UCSD-AML1 (cell line): Measurements from ENCODE around the gene RGMB.
"Not testable (repeated sequence)": the region's sequence is repeated elsewhere in the genome, so short reads cannot be mapped to it uniquely, and the experiment has no call there.

ENCODE experiments used
- DNase-seq: peaks from one replicate; lab custom pipeline; 2025; ENCODE audit not compliant: unreplicated experiment; lab: John Stamatoyannopoulos, UW

RGMB gene

DNA sequence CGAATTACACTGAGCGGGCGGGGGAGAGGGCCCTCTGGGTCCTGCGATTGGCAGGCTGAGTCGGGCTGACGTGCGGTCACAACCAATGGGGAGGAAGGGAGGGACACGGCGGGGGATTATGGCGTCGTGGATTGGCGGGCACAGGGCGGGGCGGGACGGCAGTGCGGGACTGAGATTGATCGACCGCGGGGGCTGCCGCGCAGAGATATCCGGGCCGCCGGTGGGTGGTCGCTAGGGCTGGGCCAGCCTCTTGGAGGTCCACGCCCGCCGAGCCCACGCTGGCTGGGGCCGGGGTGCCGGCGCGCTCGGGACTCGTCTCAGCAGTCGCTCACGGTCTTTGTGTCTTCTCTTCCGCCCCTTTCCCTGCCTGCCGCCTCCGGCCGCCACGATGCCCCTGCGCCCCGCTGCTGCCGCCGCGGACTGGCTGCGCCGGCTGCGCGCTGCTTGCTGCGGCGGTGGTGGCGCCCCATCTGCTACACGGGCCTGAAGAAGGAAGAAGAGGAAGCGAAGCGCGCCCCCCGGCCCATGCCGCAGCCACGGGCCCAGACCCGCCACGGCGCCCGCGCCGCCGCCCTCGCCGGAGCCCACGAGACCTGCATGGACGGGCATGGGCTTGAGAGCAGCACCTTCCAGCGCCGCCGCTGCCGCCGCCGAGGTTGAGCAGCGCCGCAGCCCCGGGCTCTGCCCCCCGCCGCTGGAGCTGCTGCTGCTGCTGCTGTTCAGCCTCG, at the start of gene RGMB:
RGMB (plus strand) TSS at position 200 of the 728 bp plus-strand sequence; CDS start at position 608, 408 bp downstream.
- no peak for DNase-seq

DNA sequence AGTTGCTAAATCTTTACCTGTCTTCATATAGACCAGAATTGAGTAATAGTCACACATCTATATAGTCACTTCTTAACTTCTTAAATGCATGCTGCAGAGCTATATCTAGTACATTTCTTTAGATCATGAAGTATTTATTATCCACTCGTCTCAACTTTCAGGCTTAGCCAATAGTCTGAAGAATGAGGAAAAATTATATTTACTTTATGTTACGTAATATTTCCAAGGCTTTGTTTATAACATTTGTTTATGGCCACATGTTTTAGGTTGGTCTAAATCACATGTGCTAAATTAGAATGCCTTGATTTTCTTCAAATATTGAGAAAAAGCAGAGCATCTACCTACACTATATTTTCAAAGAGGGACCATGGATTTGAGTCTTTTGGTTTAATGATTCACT, 47.2 kb upstream of the RGMB start:
- DNase-seq = no peak

DNA sequence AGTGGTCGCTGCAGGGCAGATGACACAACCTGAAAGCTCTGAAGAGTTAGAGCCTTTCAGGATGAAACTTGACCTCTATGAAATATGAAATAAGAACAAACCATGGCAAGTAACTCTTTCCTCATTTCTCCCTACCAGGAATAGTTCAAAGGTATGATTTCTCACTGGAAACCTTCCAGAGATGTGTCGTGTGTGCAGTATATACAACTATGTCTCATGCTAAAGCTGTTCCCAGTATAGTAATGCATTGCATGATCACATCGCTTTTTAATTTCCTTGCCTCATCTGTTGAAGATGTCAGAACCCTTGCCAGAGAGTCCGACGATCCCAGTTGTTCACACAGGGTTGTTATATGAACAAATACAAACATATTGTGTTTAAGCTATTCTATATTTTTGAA, 45.8 kb upstream of the RGMB start:
- DNase-seq = no peak

DNA sequence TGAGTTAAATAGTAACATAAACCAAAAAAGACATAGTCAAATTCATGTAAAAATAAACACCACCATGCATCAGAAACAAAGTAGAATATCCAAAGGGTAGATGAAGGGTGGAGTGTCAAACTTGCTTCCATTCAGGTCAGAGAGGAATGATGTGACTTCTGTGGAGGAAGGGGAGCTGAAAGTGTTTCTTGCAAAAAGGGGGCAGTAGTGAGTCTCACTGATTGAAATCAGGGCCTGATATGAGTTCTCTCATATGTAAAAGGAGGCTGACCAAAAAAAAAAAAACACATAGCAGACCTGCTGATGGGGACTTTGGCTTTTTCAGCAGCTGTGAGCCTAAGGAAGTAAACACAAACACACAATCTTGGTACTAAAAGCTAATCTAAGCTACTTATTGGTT, 38.8 kb upstream of the RGMB start:
- no peak for DNase-seq

DNA sequence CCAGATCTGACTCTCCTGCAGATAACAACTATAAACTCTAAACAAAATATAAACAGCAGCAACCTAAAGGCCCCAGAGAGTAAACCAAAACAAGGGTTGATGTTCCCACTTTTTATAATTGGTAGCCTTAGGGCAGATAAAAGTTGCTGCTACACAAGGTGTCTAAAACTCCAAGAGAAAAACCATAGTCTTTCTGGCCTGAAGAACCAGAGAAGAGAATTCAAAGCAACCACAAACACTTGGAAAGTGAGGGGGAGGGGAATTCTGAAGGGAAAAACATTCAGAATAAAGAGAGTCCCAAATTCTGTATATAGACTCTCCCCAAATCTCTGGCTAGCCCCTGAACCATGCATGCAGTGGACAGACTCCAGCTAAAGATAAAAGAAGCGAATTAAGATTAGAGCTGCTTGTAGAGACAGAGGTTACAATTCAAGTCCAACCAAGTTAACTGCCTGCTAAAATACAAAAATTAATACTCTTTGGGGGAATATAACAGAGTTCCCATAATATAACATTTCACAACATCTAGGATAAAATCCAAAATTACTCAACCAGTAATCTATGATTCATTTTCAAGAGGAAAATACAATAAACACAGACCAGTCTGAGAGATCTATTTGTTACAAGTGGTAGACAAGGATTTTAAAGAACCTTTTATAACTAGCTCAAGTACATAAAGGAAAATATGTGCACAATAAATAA, 37.5 kb upstream of the RGMB start:
- DNase-seq = no peak

GRCh38 chr5:98736753-98737152, 36.7 kb upstream of the RGMB start:
- DNase-seq = no peak

DNA sequence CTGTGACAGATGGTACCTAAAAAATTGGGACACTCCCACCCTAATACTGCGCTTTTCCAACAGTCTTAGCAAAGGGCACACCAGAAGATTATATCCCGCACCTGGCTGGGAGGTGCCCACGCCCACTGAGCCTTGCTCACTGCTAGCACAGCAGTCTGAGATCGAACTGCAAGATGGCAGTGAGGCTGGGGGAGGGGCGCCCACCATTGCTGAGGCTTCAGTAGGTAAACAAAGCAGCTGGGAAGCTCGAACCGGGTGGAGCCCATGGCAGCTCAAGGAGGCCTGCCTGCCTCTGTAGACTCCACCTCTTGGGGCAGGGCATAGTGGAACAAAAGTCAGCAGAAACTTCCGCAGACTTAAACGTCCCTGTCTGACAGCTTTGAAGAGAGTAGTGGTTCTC, 36.0 kb upstream of the RGMB start:
- DNase-seq = not testable (repeated sequence)

- not testable (repeated sequence) for DNase-seq
Observed at GRCh38 chr5:98738481-98739149, 34.8 kb upstream of the RGMB start.

GRCh38 chr5:98741926-98742325, 31.5 kb upstream of the RGMB start:
- no peak for DNase-seq

DNA sequence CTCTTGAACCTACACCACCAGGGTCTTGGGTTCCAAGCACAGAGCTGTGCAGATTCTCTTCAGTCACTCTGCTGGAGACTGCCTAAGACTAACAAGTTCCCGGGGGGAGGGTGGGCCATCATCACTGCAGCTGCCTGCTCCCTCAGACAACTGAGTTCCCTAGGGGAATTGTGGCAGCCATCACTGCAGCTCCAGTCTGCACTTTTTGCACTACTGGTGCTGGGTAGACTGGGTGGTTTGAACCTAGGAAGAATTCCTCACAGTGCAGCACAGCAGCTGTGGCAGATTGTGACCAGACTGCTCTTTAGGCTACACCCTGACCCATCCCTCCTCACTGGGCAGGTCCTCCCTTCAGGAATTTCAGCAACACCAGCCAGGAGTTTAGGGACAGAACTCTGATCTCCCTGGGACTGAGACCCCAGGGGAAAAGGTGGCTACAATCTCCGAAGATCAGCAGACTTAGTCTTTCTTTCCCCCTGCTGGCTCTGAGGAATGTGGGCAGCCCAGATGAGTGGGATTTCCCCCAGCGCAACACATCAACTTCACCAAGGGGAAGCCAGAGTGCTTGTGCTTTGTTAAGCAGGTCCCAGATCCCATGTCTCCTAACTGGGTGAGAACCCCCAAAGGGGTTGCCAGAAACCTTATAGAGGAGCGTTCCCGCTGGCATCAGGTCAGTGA, 30.9 kb upstream of the RGMB start:
- no peak for DNase-seq

GRCh38 chr5:98748259-98748658, 25.2 kb upstream of the RGMB start:
- not testable (repeated sequence) for DNase-seq

GRCh38 chr5:98749046-98749445, 24.4 kb upstream of the RGMB start:
- DNase-seq = no peak

DNA sequence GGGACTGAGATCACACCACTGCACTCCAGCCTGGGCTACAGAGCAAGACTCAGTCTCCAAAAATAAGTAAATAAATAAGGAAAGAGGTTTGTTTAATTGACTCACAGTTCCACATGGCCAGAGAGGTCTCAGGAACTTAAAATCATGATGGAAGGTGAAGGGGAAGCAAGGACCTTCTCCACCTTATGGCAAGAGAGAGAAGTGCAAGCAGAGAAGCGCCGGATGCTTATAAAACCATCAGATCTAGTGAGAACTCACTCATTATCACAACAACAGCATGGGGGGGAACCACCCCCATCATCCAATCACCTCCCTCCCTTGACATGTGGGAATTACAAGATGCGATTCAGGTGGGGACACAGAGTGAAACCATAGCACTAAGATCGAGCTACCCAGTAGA, 22.8 kb upstream of the RGMB start:
- DNase-seq = peak; percentile 7

DNA sequence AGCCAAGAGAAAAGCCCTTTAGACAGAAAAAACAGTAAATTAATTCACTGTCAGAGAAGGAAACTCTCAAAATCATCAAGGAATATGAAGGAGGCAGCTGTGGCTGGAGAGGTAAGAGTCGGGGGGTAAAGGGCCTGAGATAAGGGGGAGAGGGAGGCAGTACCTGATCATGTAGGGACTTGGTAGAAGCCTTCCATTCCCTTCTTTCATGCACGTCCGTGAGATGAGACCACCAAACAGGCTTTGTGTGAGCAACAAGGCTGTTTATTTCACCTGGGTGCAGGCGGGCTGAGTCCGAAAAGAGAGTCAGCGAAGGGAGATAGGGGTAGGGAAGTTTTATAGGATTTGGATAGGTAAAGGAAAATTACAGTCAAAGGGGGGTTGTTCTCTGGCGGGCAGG, 21.1 kb upstream of the RGMB start:
- not testable (repeated sequence) for DNase-seq

DNA sequence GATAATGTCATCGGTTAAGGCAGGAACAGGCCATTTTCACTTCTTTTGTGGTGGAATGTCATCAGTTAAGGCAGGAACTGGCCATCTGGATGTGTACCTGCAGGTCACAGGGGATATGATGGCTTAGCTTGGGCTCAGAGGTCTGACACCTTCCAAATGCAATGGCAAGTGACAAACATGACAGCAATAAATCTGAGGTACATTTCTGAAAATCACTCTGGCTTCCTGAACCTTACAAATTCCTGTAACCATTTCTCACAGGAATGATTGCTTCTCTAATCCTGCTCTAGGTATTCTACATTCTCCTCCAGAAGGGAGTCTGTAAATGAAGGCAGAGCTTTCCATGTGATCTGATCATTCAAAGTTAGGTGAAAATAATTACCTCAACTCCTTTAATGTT, 20.7 kb upstream of the RGMB start:
- DNase-seq = not testable (repeated sequence)

- no peak for DNase-seq
Observed at GRCh38 chr5:98753507-98753906, 20.0 kb upstream of the RGMB start.

DNA sequence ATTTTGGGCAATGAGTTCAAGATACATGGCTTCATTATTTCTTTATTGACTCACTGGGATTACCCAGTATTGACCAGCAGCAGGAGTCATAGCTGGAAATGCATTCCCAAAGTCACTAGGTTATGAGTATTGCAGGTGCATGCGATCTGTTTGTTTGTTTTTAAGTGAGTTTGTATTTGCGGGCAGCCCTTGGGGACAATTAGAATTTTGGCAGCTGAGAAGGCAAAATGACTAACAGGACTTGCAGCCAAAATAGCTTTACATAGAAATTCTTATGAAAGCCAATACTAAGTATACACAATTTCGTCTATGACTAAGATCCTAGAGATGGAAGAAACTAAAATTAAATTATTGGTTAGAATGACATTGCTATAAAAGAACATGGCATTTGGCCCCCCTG, 18.1 kb upstream of the RGMB start:
- DNase-seq = no peak

DNA sequence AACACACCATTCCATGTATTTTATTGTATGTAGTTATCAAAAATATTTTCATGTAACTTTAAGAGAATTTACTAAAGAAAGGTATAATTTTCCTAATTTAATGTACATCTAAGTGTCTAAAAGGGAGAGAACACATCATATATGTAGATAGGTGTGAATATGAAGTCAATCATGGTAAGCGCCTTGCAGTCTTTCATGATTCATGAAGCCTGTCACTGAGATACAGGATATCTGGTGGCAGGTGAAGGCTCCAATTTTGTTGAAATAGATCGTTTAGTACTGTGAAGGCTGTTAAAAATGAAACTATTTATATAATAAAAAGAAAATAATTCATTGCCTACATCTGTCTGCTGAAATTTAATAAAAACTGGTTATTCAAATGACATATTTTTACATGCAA, 15.5 kb upstream of the RGMB start:
- no peak for DNase-seq

GRCh38 chr5:98763001-98763630, 10.3 kb upstream of the RGMB start:
- no peak for DNase-seq

DNA sequence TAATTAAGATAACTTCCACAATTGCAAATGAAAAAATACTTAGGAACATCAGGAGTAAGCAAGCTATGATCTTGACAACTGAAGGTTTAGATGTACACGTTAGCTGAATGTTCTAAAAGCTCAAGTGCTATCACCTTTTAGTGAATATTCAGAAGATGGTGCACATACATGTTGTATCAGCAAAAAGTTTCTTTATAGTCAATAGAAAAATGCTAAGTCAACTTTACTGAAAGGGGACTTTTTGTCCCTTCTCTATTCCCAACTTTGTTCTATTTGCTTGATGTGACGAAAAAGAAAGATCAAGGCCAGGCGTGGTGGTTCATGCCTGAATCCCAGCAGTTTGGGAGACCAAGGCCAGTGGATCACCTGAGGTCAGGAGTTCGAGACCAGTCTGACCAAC, 7.6 kb upstream of the RGMB start:
- DNase-seq = no peak

- DNase-seq = no peak
Observed at GRCh38 chr5:98767581-98767980, 5.9 kb upstream of the RGMB start.
